Transverse colon (tissue), 3 donors: ENCODE measurements around the gene SPATA25.

ENCODE experiments used
- CTCF ChIP-seq, 5 experiments: fragments of 200-600 bp in 3 of 5; fragments of 450-650 bp in 2 of 5; sonication (generic) in 3 of 5; IDR thresholded peaks; 1 replicate in 2 of 5; 2 replicates in 3 of 5; pipeline ENCODE4 v1.5.1; 2016 to 2017; ENCODE audit warnings: antibody characterized with exemption in 5 of 5, inconsistent platforms in 3 of 5, mild to moderate bottlenecking in 2 of 5, moderate library complexity in 1 of 5
- EP300 ChIP-seq: sonication (generic); formaldehyde crosslinking; IDR thresholded peaks from one replicate; pipeline ENCODE4 v1.6.1; 2017; ENCODE audit warnings: antibody characterized with exemption, low read depth
- POLR2A ChIP-seq: fragments of 450-650 bp; IDR thresholded peaks from one replicate; pipeline ENCODE4 v1.6.1; 2016; ENCODE audit warnings: antibody characterized with exemption, mild to moderate bottlenecking, moderate library complexity

GRCh38 chr20:45850926-45851325 is 36.5 kb downstream of the SPATA25 start:
- TF ChIP-seq CTCF (IDR thresholded peaks at IDR 0.05) (no peak), POLR2A (no peak), EP300 (no peak)
